GM13977 (cell line): ENCODE measurements around the gene MCTP2.

ENCODE experiments used
- DNase-seq: peaks from one replicate; pipeline ENCODE4 v3.0.0; 2012; ENCODE audit warnings: low spot score
- in situ Hi-C: fragments of 300-500 bp; cut with MboI; formaldehyde crosslinking; loops from one replicate; pipeline ENCODE4 v1.12.0; 2022; ENCODE audit warnings: low sequenced_read_pairs, low pct_unique_long_range_greater_than_20kb, mixed read lengths, inconsistent platforms; ENCODE audit not compliant: unreplicated experiment
- TF ChIP-seq, protein P1 (sequence below): IDR thresholded peaks from 2 replicates; pipeline ENCODE4 v1.5.1; 2012; ENCODE audit warnings: mild to moderate bottlenecking, control low read depth; ENCODE audit not compliant: insufficient read depth; ENCODE audit errors: extremely low read depth, missing control alignments

MCTP2 gene

DNA sequence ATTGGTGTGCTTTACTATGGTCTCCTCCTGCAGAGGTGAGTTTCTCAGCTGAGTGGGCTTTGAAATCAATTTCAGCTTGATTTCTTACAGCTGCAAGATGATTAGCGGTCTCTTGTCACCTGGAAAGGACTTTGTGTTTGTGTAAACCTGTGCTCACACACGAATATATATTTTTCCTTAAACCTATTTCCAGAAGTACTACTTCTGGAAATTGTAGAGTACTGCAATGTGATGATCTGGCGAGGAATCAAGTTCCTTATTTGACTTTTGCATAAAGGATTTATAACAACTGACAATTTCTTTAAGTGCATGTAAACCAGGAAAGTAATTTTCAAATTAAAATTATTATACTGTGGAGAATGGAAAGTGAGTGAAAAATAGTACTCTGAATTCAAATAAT is 2.1 kb downstream of the MCTP2 start:
- no peak for DNase-seq
- in situ Hi-C loops: no loop called here
- TF ChIP-seq, protein P1, sequence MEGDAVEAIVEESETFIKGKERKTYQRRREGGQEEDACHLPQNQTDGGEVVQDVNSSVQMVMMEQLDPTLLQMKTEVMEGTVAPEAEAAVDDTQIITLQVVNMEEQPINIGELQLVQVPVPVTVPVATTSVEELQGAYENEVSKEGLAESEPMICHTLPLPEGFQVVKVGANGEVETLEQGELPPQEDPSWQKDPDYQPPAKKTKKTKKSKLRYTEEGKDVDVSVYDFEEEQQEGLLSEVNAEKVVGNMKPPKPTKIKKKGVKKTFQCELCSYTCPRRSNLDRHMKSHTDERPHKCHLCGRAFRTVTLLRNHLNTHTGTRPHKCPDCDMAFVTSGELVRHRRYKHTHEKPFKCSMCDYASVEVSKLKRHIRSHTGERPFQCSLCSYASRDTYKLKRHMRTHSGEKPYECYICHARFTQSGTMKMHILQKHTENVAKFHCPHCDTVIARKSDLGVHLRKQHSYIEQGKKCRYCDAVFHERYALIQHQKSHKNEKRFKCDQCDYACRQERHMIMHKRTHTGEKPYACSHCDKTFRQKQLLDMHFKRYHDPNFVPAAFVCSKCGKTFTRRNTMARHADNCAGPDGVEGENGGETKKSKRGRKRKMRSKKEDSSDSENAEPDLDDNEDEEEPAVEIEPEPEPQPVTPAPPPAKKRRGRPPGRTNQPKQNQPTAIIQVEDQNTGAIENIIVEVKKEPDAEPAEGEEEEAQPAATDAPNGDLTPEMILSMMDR: no peak

- in situ Hi-C loops: no loop called here
- DNase-seq: no peak
- TF ChIP-seq, protein P1: no peak
Observed at GRCh38 chr15:94234300-94234699, 2.9 kb downstream of the MCTP2 start.

DNA sequence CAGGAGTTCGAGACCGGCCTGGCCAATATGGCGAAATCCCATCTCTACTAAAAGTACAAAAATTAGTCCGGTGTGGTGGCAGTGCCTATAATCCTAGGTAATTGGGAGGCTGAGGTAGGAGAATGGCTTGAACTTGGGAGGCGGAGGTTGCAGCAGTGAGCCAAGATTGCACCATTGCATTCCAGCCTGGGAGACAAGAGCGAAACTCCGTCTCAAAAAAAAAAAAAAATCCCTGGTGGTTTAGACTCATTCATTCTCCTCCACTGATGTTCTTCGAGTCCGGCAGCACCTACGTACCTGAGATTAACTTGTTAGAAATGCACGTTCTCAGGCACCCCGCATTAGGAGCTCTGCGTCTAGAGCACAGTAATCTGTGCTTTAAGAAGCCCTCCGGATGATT is 3.7 kb downstream of the MCTP2 start:
- no peak for DNase-seq
- TF ChIP-seq, protein P1: no peak
- in situ Hi-C loops: no loop called here

GRCh38 chr15:94235646-94236045 is 4.3 kb downstream of the MCTP2 start:
- DNase-seq: no peak
- TF ChIP-seq, protein P1: no peak
- in situ Hi-C loops: no loop called here

DNA sequence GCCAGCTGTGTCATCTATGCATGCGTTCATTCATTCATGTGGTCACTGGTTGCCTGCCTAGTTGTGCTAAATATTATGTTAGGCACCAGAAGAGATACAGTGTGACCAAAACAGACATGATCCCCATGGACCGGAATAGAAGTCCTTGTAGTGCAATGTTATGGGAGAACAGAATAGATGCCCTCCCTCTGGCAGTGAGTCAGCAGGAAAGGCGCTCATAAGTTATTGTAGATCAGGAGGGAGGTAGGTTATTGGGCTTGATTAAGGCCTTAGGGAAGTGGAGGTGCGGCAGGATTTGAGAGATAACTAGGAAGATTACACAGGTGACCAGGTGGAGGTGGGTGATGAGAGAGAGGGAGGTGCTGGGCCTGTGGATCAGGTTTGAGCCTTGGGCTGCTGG is 5.2 kb downstream of the MCTP2 start:
- TF ChIP-seq, protein P1: no peak
- in situ Hi-C loops: no loop called here
- no peak for DNase-seq

- in situ Hi-C loops: no loop called here
- TF ChIP-seq, protein P1: no peak
- no peak for DNase-seq
Observed at GRCh38 chr15:94237903-94238302, 6.5 kb downstream of the MCTP2 start.

DNA sequence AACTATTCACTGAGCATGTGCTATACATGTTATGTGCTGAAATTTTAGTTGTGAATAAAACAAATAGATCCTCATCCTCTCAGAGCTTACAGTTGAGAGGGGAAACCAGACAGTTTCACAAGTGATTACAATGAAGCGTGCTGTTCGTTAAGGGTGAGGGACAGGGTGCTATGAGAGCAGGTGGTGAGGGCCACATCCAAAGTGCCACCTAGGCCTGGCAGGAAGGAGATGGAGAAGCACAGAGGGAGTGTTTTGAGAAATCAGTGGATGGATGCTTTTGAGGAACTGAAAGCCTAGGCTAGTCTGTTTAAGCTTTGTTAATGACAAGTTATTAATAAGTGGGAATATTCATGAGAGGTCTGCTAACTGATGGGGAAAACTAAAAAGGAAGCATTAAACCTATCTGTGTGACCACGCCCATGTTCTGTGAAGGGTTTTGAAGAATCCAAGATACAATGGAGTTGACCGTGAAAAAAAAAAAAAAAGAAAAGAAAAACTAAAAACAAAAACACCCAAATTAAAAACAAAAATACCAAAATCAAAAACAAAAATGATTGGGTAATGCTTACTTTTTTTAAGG is 7.3 kb downstream of the MCTP2 start:
- no peak for DNase-seq
- TF ChIP-seq, protein P1: no peak
- in situ Hi-C loops: no loop called here
